GM21390 (cell line): ENCODE measurements around the gene MIEF2.
"Not testable (repeated sequence)": the region's sequence is repeated elsewhere in the genome, so short reads cannot be mapped to it uniquely, and the experiment has no call there.

ENCODE experiments used
- ATAC-seq: cut with Tn5 transposase; IDR thresholded peaks from one replicate; pipeline ENCODE4 v1.9.1; 2021; ENCODE audit not compliant: unreplicated experiment

Gene MIEF2, protein sequence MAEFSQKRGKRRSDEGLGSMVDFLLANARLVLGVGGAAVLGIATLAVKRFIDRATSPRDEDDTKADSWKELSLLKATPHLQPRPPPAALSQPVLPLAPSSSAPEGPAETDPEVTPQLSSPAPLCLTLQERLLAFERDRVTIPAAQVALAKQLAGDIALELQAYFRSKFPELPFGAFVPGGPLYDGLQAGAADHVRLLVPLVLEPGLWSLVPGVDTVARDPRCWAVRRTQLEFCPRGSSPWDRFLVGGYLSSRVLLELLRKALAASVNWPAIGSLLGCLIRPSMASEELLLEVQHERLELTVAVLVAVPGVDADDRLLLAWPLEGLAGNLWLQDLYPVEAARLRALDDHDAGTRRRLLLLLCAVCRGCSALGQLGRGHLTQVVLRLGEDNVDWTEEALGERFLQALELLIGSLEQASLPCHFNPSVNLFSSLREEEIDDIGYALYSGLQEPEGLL

GRCh38 chr17:18260332-18261145 lies at the start of gene MIEF2:
Gene MIEF2, plus strand, starts transcription at chr17:18260662. Its CDS starts 2,059 bp downstream, at chr17:18262721.
- ATAC-seq, result peak; percentile 74

GRCh38 chr17:18213666-18214270 lies 46.7 kb upstream of the MIEF2 start:
- no peak for ATAC-seq

- ATAC-seq, result not testable (repeated sequence)
These were observed 43.6 kb upstream of the MIEF2 start for GRCh38 chr17:18216906-18217305.

DNA sequence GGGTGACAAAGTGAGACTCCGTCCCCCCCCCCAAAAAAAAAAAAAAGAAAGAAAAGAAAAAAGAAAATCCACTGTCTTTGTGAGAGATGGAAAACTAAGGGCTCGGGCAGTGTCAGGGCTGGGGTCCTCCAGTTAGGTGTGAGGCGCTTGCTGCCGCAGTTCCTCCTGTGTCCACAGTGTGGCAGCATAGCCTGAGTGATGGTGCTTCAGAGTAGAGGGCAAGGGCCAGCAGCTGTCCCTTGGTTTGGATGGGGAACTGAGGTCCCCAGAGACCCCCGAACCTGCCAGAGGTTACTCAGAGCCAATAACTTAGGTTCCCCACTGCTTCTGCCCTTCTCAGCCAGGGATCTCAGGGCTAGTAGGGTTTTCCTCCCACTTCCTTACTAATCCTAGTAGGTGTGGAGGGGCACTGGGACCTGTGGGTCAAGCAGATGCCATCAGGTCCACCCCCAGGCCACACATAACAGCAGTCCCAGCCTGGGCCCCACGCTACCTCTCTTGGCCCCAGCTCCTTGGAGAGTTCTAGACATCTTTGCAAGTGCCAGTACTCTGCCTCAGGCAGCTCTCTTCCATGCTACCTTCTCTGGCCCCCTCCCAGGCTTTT lies 42.9 kb upstream of the MIEF2 start:
- ATAC-seq, result no peak

- no peak for ATAC-seq
These were observed 41.6 kb upstream of the MIEF2 start for GRCh38 chr17:18218756-18219415.

DNA sequence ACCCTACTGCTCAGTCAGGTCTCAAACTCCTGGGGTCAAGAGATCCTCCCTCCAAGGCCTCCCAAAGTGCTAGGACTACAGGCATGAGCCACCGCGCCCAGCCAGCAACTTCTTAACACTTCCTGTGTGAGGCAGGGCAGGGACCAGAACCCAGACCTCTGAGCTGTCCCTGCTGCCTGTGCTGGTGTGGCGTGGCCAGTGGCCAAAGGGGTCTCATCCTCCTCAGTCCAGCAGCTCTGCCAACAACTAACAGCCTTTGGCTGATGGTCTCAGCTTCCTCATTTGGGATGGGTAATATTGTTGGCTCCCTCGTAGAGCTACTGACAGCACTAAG lies 36.4 kb upstream of the MIEF2 start:
- ATAC-seq, result no peak

DNA sequence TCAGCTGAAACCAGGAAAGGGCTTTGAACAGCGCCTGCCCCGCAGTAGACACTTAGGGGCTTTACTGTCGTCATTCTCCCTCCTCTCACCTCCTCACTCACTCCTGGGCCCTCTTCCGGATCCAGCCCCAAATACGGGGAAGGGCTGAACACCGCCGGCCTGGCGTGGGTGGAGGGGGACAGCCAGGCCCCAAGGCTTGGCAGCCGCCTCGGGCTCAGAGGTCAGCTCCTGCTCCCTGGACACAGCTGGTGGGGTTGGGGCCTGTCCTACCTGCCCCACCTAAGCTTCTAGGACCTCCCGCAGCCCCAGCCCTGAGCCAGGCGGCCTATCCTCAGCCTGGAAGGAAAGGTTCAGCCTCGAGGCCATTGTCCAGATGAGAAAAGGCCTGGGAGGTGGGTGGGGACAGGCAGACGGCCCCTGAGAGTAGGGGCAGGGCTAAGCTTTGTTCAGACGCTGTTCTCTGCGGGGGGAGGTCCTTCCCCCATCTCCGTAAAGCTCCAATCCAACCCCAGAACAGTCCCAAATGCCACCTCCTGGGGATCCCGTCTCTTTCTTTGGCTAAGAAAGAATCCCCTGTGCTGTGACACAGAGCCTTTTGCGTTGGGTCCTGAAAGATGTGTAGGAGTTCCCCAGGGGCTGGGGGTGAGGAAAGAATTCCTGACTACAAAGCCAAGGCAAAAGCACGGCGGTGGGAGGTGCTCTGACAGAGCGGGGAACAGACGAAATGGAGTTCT lies 35.9 kb upstream of the MIEF2 start:
- no peak for ATAC-seq

DNA sequence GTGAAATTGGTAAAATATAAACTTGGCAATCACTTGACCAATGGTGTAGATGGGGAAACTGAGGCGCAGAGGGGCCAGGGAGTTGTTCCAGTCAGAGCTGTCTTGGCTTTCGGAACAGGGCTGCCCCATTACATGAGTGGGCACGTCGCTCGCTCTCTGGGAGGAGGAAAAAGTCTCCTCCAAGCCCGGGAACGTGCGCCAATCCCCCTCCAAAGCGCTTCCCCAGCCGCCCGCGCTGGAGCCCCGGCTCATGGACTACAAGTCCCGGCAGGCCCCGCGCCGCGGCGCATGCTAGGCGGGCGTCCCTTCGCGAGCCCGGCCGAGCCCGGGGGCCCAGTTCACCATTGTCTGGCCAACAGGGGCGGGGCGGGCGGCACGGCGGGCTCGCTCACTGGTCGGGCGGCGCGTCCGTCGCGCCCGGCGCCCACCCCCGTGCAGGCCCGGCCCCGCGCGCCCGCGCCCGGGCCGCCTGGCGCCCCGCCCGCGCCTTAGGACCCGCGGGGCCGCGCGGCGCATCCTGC lies 35.3 kb upstream of the MIEF2 start, which contains the start of gene LLGL1:
Gene LLGL1, plus strand, starts transcription at position 515 of the 521 bp plus-strand sequence. CDS start 48 bp downstream, outside the sequence.
- ATAC-seq, result peak; percentile 87

DNA sequence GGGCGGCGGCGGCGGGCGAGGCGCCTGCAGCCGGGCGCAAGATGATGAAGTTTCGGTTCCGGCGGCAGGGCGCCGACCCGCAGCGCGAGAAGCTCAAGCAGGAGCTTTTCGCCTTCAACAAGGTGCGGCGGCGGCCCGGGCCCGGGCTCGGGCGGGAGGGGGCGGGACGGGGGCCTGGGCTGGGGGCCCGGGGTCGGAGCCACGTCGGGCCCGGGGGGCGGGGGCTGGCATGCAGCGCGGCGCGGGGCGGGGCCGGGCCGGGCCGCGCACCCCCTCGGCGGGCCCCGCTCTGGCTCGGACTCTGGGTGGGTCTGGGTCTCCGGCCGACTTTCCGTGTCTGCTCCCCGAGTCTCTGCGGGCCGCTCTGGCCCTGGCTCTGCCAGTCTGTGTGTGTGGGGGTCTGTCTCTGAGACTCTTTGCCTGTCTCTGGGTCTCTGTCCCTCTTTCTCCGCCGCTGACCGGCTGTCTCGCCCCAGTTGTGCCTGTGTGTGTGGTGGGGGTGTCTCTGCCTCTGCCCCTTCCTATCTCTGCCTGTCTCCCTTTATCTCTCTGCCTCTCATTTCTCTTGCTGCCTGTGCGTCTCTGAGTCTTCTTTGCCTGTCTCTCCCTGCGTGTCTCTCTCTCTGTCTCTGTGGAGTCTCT lies 34.7 kb upstream of the MIEF2 start:
- peak; percentile 12 for ATAC-seq

DNA sequence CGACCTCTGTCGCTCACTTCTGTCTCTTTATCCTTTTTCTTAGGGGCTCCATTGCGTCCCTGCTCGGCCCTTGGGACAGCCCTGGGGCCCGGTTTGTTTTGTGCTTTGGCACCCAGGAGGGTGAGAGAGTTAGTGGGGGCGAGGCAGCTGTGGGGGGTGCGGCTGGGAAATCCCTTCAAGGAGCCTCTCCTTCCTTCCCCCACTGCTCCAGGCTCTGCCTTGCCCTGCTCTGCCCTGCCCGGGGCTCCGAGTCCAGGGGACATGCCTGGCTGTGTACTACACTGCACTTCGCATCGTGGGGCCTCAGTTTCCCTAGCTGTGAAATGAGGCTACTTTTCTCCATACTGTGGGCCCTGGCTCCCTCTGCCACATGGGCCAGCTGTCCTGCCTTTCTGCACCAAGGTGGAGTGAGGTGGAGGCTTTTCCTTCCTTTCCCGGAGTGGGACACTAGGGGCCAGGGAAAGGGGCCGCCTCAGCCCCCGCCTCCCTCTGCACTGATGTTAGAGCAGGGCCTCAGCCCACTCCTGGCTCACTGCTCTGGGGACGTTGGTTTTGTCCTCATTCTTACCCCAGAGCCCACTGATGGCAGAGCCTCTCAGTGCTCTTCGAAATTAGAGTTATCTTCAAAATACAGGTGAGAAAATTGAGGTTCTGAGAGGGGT lies 34.0 kb upstream of the MIEF2 start:
- no peak for ATAC-seq

DNA sequence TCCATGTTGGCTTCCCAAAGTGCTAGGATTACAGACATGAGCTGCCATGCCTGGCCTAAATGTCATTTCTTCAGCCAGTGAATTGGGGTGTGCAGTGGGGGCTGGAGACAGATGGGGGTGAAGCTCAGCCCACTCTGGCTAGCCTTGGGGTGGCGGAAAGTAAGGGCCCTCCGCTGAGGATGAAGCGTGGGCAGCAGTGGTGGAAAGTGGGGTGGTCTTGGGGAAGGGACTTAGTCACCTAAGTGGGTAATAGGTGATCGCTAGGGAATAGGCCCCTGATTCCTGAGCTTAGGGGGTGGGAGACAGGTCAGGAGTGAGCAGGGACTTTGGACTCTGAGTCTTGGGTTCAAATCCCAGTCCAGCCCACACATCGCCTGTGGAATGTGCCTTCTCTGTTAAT lies 32.8 kb upstream of the MIEF2 start:
- no peak for ATAC-seq

- no peak for ATAC-seq
These were observed 32.2 kb upstream of the MIEF2 start for GRCh38 chr17:18228176-18228682.

- ATAC-seq, result no peak
These were observed 31.2 kb upstream of the MIEF2 start for GRCh38 chr17:18229254-18229653.

DNA sequence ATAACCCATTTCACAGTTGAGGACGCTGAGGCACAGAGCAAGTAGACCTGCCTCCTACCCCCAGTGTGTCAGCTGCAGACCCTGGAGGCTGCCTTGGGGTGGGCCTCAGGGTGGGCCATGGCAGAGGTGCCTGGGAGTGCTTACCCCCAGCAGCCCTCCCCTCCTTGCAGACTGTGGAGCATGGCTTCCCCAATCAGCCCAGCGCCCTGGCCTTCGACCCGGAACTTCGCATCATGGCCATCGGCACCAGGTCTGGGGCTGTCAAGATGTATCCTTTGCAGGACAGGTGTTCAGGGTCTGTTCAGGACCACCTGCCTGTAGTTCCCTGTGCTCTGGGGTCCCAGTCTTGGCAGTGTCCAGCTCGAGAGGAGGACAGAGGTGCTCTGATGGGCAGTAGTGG lies 30.7 kb upstream of the MIEF2 start:
- no peak for ATAC-seq

- ATAC-seq, result no peak
These were observed 29.9 kb upstream of the MIEF2 start for GRCh38 chr17:18230288-18231141.

DNA sequence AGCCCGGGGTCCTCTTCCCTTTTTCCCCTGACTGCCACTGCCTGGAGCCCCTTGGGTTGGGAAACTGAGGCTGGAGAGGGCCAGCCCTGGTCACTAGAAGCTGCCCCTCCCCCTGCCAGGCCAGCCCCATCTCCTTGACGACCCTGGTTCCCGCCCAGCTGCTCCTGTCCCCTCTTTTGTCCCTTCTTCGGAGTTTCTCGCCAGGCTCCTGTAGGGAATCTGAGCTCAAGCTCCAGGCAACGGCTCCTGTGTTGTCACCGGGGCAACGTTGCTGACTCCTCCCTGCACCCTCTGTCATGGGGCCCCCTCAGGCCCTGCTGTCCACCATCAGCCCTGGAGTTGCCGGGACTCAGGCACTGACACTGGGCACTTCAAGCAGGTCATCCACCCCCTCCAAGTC lies 29.3 kb upstream of the MIEF2 start:
- ATAC-seq, result no peak

DNA sequence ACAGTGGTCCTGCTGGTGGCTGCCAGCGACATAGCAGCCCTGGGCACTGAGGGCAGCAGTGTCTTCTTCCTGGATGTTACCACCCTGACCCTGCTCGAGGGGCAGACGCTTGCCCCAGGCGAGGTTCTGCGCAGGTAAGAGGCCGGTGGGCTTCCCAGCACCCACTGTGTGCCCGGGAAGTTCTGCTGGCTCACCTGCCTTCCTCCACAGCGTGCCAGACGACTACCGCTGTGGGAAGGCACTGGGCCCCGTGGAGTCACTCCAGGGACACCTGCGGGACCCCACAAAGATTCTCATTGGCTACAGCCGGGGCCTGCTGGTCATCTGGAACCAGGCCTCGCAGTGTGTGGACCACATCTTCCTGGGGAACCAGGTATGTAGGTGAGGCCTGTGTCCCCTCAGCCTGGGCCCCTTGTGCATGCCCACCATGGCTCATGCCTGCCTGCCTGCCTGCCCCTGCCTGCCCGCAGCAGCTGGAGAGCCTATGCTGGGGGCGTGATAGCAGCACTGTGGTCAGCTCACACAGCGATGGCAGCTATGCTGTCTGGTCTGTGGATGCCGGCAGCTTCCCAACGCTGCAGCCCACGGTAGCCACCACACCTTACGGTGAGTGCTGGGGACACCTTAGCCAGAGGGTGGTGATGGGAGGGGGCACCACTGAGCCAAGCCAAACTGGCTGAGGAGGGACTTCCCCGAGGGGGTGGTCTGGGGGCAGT lies 26.5 kb upstream of the MIEF2 start:
- ATAC-seq, result no peak
